ENCODE data around the gene M1AP. TPM values are rescaled to one million over a fixed set of nuclear protein-coding genes. Genes with fewer than 3 reads are reported as not detected.

Gene M1AP
- total RNA-seq, 4 donors from 2014 or later, result not detected

GRCh38 chr2:74525717-74526648 lies 122.1 kb downstream of the M1AP start, which contains the start of gene DQX1:
TSS of gene DQX1 (minus strand) at chr2:74526231. CDS start at chr2:74525729, 502 bp downstream.
- TF ChIP-seq POLR2A (IDR thresholded peaks at IDR 0.05) (peak; percentile 68 to 88), CTCF (IDR thresholded peaks at IDR 0.05) (no peak)

GRCh38 chr2:74524955-74525716 lies 123.0 kb downstream of the M1AP start:
- peaks cover 0 to 23% (median 0%) of the 10 kb centered on the region in 3 donors for H3K36me3 ChIP-seq
- no peak for DNase-seq
- peaks cover 0 to 11% (median 8%) of the 10 kb centered on the region in 4 donors for H3K4me1 ChIP-seq
- TF ChIP-seq POLR2A (IDR thresholded peaks at IDR 0.05), result no peak
- no peak for TF ChIP-seq CTCF (IDR thresholded peaks at IDR 0.05)
- H3K27ac ChIP-seq, result peak overlapping the region in 3 of 4 donors; percentile 55 to 69 (median 64)
- H3K27me3 ChIP-seq, result no peaks in the 10 kb centered on the region
- H3K4me3 ChIP-seq, result peak overlapping the region in 3 of 4 donors; percentile 17 to 55 (median 43)
- H3K9me3 ChIP-seq, result no peaks in the 10 kb centered on the region

More at GRCh38 chr2:74525717-74526648, 122.1 kb downstream of the M1AP start, which contains the start of gene DQX1:
- Histone ChIP-seq H3K9me3 (no peaks in the 10 kb centered on the region), H3K4me3 (peak within 1 kb of the TSS in 3 of 4 donors; percentile 17 to 55 (median 43)), H3K4me1 (peaks cover 0 to 16% (median 9%) of the 10 kb centered on the region in 4 donors), H3K36me3 (peaks cover 0 to 19% (median 0%) of the 10 kb centered on the region in 3 donors), H3K27me3 (no peaks in the 10 kb centered on the region), H3K27ac (peak within 1 kb of the TSS in 3 of 4 donors; percentile 55 to 69 (median 64))
- DNase-seq, result peak in 2 of 3 donors; percentile 35 to 82

- Histone ChIP-seq H3K9me3 (no peaks in the 10 kb centered on the region), H3K27me3 (no peaks in the 10 kb centered on the region), H3K4me1 (peaks cover 0 to 11% (median 8%) of the 10 kb centered on the region in 4 donors), H3K4me3 (no peak overlapping the region), H3K36me3 (peaks cover 0 to 23% (median 0%) of the 10 kb centered on the region in 3 donors), H3K27ac (no peak overlapping the region)
- DNase-seq, result no peak
- no peak for TF ChIP-seq POLR2A (IDR thresholded peaks at IDR 0.05)
- TF ChIP-seq CTCF (IDR thresholded peaks at IDR 0.05), result no peak
Measured at GRCh38 chr2:74524005-74524404, 124.1 kb downstream of the M1AP start.

- H3K4me1 ChIP-seq, result no peaks in the 10 kb centered on the region
Measured at GRCh38 chr2:74522516-74522915, 125.6 kb downstream of the M1AP start.

More at GRCh38 chr2:74522516-74522915, 125.6 kb downstream of the M1AP start:
- DNase-seq, result no peak
- no peak overlapping the region for H3K27ac ChIP-seq
- TF ChIP-seq CTCF (IDR thresholded peaks at IDR 0.05) (no peak), POLR2A (IDR thresholded peaks at IDR 0.05) (no peak)
- H3K9me3 ChIP-seq, result no peaks in the 10 kb centered on the region
- H3K27me3 ChIP-seq, result no peaks in the 10 kb centered on the region
- H3K36me3 ChIP-seq, result peaks cover 0 to 17% (median 0%) of the 10 kb centered on the region in 3 donors
- H3K4me3 ChIP-seq, result no peak overlapping the region

Data from Peyer's patch (tissue), 4 donors.